ENCODE results near the gene EVA1B. TPM values are rescaled to one million over a fixed set of nuclear protein-coding genes. Genes with fewer than 3 reads are reported as not detected.

EVA1B gene
- total and polyA plus RNA-seq, 2 of the 4 experiments (the other 2 are of a cell fraction), result 49.8 to 64.6 TPM

DNA sequence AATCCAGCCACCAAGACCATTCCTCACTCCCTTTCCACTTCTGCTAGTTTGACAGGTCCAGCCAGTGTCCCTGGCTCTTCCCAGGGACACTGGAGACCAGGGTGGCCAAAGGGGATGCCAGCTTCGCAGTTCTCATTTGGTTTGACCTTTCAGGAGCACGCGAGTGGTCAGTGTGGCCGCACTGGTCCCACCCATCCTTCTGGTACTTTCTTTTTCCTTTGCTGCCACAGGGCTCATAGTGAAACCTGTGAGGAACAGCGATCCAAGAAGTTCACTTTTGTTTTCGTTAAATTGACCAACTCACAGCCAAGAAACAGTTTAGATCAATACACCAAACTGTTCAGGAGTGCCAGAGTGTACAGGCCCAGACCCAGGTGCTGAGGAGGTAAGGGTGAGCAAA is 14.4 kb upstream of the EVA1B start:
- Histone ChIP-seq H2BK15ac (ENCODE audit: low read depth, low read length) (no peak overlapping the region), H3K27ac (ENCODE audit: insufficient read depth, low read length) (no peak overlapping the region), H3K27me3 (ENCODE audit: control insufficient read depth, insufficient read depth, low read length) (no peaks in the 10 kb centered on the region), H3K79me1 (ENCODE audit: low read depth in 1 of 2, low read length in 2 of 2) (peaks cover 0 to 1% of the 10 kb centered on the region in 2 experiments; a peak in 1 of 4 replicates), H3K23ac (ENCODE audit: low read depth, low read length) (no peak overlapping the region), H3K4me2 (ENCODE audit: low read depth, low read length) (no peak overlapping the region), H3K9me3 (ENCODE audit: control insufficient read depth, insufficient read depth, low read length) (no peaks in the 10 kb centered on the region), H3K9me1 (ENCODE audit: insufficient read depth, low read length) (no peaks in the 10 kb centered on the region), H3K4me3 (ENCODE audit: insufficient read depth, low read depth, low read length) (no peak overlapping the region), H2AFZ (replicated peaks; ENCODE audit: low read length, poor library complexity) (no peak overlapping the region), H3K36me3 (ENCODE audit: control insufficient read depth, insufficient read depth, low read length) (peaks cover 26% of the 10 kb centered on the region; the same call in 1 of the 2 replicates), H4K5ac (ENCODE audit: low read depth, low read length) (no peak overlapping the region), H2BK20ac (ENCODE audit: low read depth, low read length) (no peak overlapping the region), H3K56ac (ENCODE audit: extremely low read depth, insufficient read depth, low read length) (no peak overlapping the region), H3K9ac (ENCODE audit: low read depth, low read length) (no peak overlapping the region), H4K91ac (ENCODE audit: insufficient read depth, low read depth, low read length) (no peak overlapping the region), H2BK5ac (ENCODE audit: low read depth, low read length, poor library complexity, severe bottlenecking) (no peak overlapping the region), H4K20me1 (ENCODE audit: insufficient read depth, low read length) (no peaks in the 10 kb centered on the region), H3K4me1 (ENCODE audit: control insufficient read depth, insufficient read depth, low read length) (peaks cover under 1% of the 10 kb centered on the region; the same call in 1 of the 2 replicates), H2BK120ac (ENCODE audit: low read depth, low read length) (no peak overlapping the region), H3K4ac (ENCODE audit: low read depth, low read length) (no peak overlapping the region), H2AK5ac (ENCODE audit: low read depth, low read length) (peak overlapping the region; percentile 44; the same call in 1 of the 2 replicates), H4K8ac (ENCODE audit: low read depth in 2 of 2, low read length in 2 of 2) (no peak overlapping the region), H3K14ac (replicated peaks; ENCODE audit: low read depth, low read length) (no peak overlapping the region), H2AK9ac (replicated peaks; ENCODE audit: low read depth, low read length, poor library complexity) (no peak overlapping the region), H3K18ac (ENCODE audit: low read depth, low read length) (no peak overlapping the region)
- intact Hi-C loops (cut with micrococcal nuclease), result no loop called here
- ATAC-seq (ENCODE audit: low read depth) (no peak), DNase-seq (no peak)
- ChIA-PET CTCF (interaction anchor here (0.6 kb wide), 1 partner anchor 22 kb away, joined by 4 read pairs; no protein-coding TSS in a partner anchor), POLR2A (ENCODE audit: unreplicated experiment) (no interaction called here)
- TF ChIP-seq CHD1 (IDR thresholded peaks at IDR 0.05; ENCODE audit: low read depth, low read length) (no peak), RCOR1 (IDR thresholded peaks at IDR 0.05; ENCODE audit: insufficient replicate concordance, low read length) (no peak), RAD21 (IDR thresholded peaks at IDR 0.05; ENCODE audit: low read length) (no peak), BHLHE40 (IDR thresholded peaks at IDR 0.05; ENCODE audit: low read depth, low read length) (no peak), MAFK (IDR thresholded peaks at IDR 0.05; ENCODE audit: low read depth, low read length) (no peak), SMC3 (IDR thresholded peaks at IDR 0.05; ENCODE audit: low read depth, low read length) (no peak), RFX5 (IDR thresholded peaks at IDR 0.05; ENCODE audit: low read depth, low read length) (no peak), MXI1 (IDR thresholded peaks at IDR 0.05; ENCODE audit: borderline replicate concordance, low read depth, low read length) (no peak), CEBPB (IDR thresholded peaks at IDR 0.05; ENCODE audit: low read depth, low read length) (no peak), FOS (IDR thresholded peaks at IDR 0.05; ENCODE audit: low read depth, low read length) (no peak), NFE2L2 (IDR thresholded peaks at IDR 0.05; ENCODE audit: low read depth, low read length) (no peak), MAZ (IDR thresholded peaks at IDR 0.05; ENCODE audit: borderline replicate concordance, low read depth, low read length) (no peak), POLR2A (IDR thresholded peaks at IDR 0.05; ENCODE audit: low read depth, low read length) (no peak)
- TF ChIP-seq, protein P1, sequence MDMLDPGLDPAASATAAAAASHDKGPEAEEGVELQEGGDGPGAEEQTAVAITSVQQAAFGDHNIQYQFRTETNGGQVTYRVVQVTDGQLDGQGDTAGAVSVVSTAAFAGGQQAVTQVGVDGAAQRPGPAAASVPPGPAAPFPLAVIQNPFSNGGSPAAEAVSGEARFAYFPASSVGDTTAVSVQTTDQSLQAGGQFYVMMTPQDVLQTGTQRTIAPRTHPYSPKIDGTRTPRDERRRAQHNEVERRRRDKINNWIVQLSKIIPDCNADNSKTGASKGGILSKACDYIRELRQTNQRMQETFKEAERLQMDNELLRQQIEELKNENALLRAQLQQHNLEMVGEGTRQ (IDR thresholded peaks at IDR 0.05; ENCODE audit: low read depth, low read length), result no peak
- TF ChIP-seq, protein P2, sequence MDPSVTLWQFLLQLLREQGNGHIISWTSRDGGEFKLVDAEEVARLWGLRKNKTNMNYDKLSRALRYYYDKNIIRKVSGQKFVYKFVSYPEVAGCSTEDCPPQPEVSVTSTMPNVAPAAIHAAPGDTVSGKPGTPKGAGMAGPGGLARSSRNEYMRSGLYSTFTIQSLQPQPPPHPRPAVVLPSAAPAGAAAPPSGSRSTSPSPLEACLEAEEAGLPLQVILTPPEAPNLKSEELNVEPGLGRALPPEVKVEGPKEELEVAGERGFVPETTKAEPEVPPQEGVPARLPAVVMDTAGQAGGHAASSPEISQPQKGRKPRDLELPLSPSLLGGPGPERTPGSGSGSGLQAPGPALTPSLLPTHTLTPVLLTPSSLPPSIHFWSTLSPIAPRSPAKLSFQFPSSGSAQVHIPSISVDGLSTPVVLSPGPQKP (IDR thresholded peaks at IDR 0.05; ENCODE audit: borderline replicate concordance, low read depth, low read length), result no peak
- TF ChIP-seq, protein P3, sequence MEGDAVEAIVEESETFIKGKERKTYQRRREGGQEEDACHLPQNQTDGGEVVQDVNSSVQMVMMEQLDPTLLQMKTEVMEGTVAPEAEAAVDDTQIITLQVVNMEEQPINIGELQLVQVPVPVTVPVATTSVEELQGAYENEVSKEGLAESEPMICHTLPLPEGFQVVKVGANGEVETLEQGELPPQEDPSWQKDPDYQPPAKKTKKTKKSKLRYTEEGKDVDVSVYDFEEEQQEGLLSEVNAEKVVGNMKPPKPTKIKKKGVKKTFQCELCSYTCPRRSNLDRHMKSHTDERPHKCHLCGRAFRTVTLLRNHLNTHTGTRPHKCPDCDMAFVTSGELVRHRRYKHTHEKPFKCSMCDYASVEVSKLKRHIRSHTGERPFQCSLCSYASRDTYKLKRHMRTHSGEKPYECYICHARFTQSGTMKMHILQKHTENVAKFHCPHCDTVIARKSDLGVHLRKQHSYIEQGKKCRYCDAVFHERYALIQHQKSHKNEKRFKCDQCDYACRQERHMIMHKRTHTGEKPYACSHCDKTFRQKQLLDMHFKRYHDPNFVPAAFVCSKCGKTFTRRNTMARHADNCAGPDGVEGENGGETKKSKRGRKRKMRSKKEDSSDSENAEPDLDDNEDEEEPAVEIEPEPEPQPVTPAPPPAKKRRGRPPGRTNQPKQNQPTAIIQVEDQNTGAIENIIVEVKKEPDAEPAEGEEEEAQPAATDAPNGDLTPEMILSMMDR (conservative IDR thresholded peaks at IDR 0.05; ENCODE audit: low read depth, low read length), result no peak
- dilution Hi-C loops (cut with HindIII; ENCODE audit: low sequenced_read_pairs, unreplicated experiment), result no loop called here
- 89% methylated on average over 5 of the region's 6 CpGs; no CpG with 5 or more reads in 1 of the 2 experiments for WGBS, 2 experiments (ENCODE audit: extremely low coverage in 2 of 2, insufficient read length in 1 of 2)
- BruUV-seq (replicated peaks), result no TSS peak
- in situ Hi-C loops (cut with MboI; ENCODE audit: low sequenced_read_pairs), result loop anchor here (5.0 kb wide), 1 partner anchor 84 kb away; no protein-coding TSS in a partner anchor

Data from IMR-90 (cell line).